ENCODE measurements around the gene PLCD1.

Gene PLCD1

GRCh38 chr3:37957539-37957936 is 71.9 kb downstream of the PLCD1 start:
- no peak for DNase-seq

Data from activated CD8-positive, alpha-beta memory T cell treated with anti-CD3 and anti-CD28 coated beads, Interleukin-2, amount 50 U/mL, for 48 hours (primary cell).